ENCODE results near the gene IL1R2. TPM values are rescaled to one million over a fixed set of nuclear protein-coding genes. Genes with fewer than 3 reads are reported as not detected.

The IL1R2 gene
- total and polyA plus RNA-seq, 2 donors from 2014 or later, result 11.2 to 20.0 TPM

- H3K27me3 ChIP-seq (ENCODE audit: control insufficient read depth, insufficient read depth, low read length), result no peaks in the 10 kb centered on the region
Measured at GRCh38 chr2:102033750-102034682, 42.3 kb downstream of the IL1R2 start.

GRCh38 chr2:102034683-102035548 lies 43.2 kb downstream of the IL1R2 start:
- no peaks in the 10 kb centered on the region for H3K9me3 ChIP-seq (ENCODE audit: control insufficient read depth in 2 of 3, insufficient read depth in 1 of 3, low read length in 3 of 3)
- no peak for TF ChIP-seq CTCF (IDR thresholded peaks at IDR 0.05; ENCODE audit: borderline replicate concordance, extremely low read depth, insufficient read depth)
- peaks cover 4 to 18% (median 10%) of the 10 kb centered on the region in 3 donors for H3K4me1 ChIP-seq (ENCODE audit: control insufficient read depth in 2 of 3, insufficient read depth in 2 of 3, low read depth in 1 of 3, low read length in 3 of 3)
- H3K9ac ChIP-seq (ENCODE audit: low read length in 3 of 3), result no peak overlapping the region
- DNase-seq (no peak), FAIRE-seq (no peak)
- intact Hi-C loops (cut with DNase I), result no loop called here
- H3K27ac ChIP-seq (ENCODE audit: low read depth in 2 of 2, low read length in 2 of 2), result peak overlapping the region; percentile 11 to 41
- H3K4me3 ChIP-seq (ENCODE audit: low read length in 3 of 3), result no peak overlapping the region
- no peaks in the 10 kb centered on the region for H3K36me3 ChIP-seq (ENCODE audit: control insufficient read depth in 2 of 3, insufficient read depth in 3 of 3, low read length in 3 of 3)
- no peaks in the 10 kb centered on the region for H3K27me3 ChIP-seq (ENCODE audit: control insufficient read depth, insufficient read depth, low read length)

More at GRCh38 chr2:102033750-102034682, 42.3 kb downstream of the IL1R2 start:
- Histone ChIP-seq H3K4me3 (ENCODE audit: low read length in 3 of 3) (no peak overlapping the region), H3K9ac (ENCODE audit: low read length in 3 of 3) (peak overlapping the region in 1 of 3 donors; percentile 29), H3K36me3 (ENCODE audit: control insufficient read depth in 2 of 3, insufficient read depth in 3 of 3, low read length in 3 of 3) (no peaks in the 10 kb centered on the region), H3K4me1 (ENCODE audit: control insufficient read depth in 2 of 3, insufficient read depth in 2 of 3, low read depth in 1 of 3, low read length in 3 of 3) (peaks cover 4 to 18% (median 10%) of the 10 kb centered on the region in 3 donors), H3K27ac (ENCODE audit: low read depth in 2 of 2, low read length in 2 of 2) (peak overlapping the region; percentile 41 to 71), H3K9me3 (ENCODE audit: control insufficient read depth in 2 of 3, insufficient read depth in 1 of 3, low read length in 3 of 3) (no peaks in the 10 kb centered on the region)
- TF ChIP-seq CTCF (IDR thresholded peaks at IDR 0.05; ENCODE audit: borderline replicate concordance, extremely low read depth, insufficient read depth), result no peak
- FAIRE-seq (no peak), DNase-seq (peak in 1 of 5 donors; percentile 48)
- intact Hi-C loops (cut with DNase I), result no loop called here

GRCh38 chr2:102037681-102038080 lies 45.9 kb downstream of the IL1R2 start:
- peaks cover 2 to 18% (median 10%) of the 10 kb centered on the region in 3 donors for H3K4me1 ChIP-seq (ENCODE audit: control insufficient read depth in 2 of 3, insufficient read depth in 2 of 3, low read depth in 1 of 3, low read length in 3 of 3)
- no peaks in the 10 kb centered on the region for H3K9me3 ChIP-seq (ENCODE audit: control insufficient read depth in 2 of 3, insufficient read depth in 1 of 3, low read length in 3 of 3)
- intact Hi-C loops (cut with DNase I), result no loop called here
- H3K9ac ChIP-seq (ENCODE audit: low read length in 3 of 3), result peak overlapping the region in 1 of 3 donors; percentile 7
- DNase-seq (peak in 1 of 5 donors; percentile 39), FAIRE-seq (no peak)
- no peak for TF ChIP-seq CTCF (IDR thresholded peaks at IDR 0.05; ENCODE audit: borderline replicate concordance, extremely low read depth, insufficient read depth)
- H3K27me3 ChIP-seq (ENCODE audit: control insufficient read depth, insufficient read depth, low read length), result no peaks in the 10 kb centered on the region
- H3K36me3 ChIP-seq (ENCODE audit: control insufficient read depth in 2 of 3, insufficient read depth in 3 of 3, low read length in 3 of 3), result no peaks in the 10 kb centered on the region
- no peak overlapping the region for H3K4me3 ChIP-seq (ENCODE audit: low read length in 3 of 3)
- peak overlapping the region; percentile 64 to 76 for H3K27ac ChIP-seq (ENCODE audit: low read depth in 2 of 2, low read length in 2 of 2)

All from kidney (tissue), 14 donors.